ENCODE measurements around the gene ZNF830.
A peak's percentile ranks its signal among the peaks of the same experiment; 100 is the strongest.
"Not testable (repeated sequence)": the region's sequence is repeated elsewhere in the genome, so short reads cannot be mapped to it uniquely, and the experiment has no call there.

The ZNF830 gene

DNA sequence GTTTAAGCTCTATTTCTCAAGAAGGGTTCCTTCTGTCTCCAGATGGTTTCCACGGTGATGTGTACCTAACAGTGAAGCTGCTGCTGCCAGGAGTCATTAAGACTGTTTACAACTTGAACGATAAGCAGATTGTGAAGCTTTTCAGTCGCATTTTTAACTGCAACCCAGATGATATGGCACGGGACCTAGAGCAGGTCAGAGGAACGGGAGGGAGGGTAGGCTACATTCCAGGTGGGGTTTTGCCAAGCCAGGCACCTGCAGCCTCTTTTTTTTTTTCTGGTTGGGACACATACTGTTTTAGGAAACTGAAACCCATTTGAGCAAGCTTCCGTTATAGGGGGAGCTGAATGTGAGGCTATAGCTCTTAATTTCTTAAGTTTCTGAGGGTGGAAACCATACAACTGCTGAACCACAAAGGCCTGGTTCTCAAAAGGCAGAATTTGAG, 29.6 kb downstream of the ZNF830 start:
- no peak for DNase-seq (ENCODE audit: low read depth in 2 of 2)

DNA sequence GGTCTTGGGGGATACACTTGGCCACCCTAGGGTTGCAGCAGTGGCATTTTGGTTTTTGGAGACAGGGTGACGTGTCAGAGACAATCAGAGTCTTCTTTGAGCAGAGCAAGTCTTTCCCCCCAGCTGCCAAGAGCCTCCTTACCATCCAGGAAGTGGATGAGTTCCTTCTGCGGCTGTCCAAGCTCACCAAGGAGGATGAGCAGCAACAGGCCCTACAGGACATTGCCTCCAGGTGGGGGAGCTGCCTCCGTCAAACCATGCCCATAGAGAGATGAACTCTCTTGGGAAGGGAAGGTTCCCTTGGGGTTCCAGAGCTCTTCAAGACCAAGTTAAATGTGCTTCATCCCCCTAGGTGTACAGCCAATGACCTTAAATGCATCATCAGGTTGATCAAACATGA, 30.3 kb downstream of the ZNF830 start:
- DNase-seq (ENCODE audit: low read depth in 2 of 2): no peak

DNA sequence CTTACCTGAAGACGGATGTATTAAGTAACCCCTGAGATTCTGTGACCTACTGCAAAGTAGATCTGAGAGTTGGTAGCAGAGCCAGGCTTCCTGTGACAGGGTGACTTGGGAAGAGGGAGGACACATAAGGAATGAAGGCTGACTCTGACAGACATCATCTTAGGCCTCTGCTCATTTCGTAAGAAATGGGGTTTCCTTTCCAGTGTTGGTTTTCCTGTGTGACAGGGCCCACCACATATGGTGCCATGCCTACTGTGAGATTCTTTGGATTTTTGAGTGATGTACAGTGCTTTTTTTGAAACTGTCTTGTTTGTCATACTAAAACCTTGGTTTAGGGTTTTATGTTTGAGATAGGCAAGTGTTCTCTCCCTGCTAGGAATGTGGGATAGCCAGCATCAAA, 31.7 kb downstream of the ZNF830 start:
- no peak for DNase-seq (ENCODE audit: low read depth in 2 of 2)

DNA sequence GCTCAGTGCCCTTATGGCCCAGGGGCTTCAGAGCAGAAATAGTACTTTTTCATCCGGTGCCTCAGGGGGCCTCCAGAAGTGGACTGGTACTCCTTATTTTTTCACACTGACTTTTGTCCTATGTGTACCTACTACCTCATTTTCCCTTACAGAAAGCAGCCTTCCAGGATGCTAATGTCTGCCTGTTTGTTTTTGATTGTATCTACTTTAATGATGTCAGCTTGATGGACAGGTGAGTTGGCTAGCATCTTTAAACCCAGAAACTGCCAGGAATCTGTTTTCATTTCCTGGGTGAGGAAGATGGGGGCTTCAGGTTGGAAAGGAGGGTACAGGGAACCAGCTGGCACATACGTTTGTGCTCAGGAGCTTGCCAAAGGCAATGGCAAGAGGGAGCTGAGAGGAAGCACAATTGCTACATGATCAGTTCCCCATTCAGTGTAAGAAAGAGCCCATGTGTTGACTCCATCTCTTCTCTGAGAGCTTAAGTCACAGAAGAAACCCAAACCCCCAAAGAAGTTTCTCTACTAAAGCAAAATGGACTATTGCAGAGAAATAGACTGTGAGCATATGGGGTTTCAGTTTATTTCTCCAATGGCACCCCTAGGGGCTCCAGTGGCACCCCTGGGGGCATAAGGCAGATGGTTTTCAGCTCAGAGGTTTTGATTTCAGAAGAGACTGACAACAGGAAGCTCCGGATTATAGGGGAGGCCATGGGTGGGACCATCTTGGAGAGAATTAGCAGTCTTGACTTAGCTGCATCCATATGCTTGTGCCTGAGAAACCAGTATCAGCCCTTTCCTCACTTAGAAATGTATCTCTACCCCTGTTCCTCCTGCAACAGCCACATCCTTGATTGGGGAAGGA, 35.3 kb downstream of the ZNF830 start:
- DNase-seq (ENCODE audit: low read depth in 2 of 2): no peak

DNA sequence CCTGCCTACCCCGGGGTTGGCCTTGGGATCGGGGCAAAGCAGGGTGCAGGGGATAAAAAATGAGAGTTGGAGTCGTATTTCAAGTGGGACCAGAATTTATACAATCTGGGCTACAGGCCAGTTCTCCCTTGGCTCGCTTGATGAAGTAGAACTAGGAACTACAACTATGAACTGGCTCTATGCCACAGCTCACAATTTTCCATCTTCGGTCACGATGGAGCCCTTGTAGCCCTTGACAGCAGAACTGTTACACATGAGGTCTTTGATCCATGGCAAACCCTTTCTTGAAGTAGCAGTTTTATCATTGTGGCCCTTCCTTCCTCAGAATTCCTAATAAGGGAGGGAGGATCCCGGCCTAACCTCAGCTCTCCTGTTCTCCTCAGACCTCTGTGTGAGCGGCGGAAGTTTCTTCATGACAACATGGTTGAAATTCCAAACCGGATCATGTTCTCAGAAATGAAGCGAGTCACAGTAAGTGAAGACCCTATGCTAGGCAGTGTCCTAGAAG, 36.1 kb downstream of the ZNF830 start:
- no peak for DNase-seq (ENCODE audit: low read depth in 2 of 2)

DNA sequence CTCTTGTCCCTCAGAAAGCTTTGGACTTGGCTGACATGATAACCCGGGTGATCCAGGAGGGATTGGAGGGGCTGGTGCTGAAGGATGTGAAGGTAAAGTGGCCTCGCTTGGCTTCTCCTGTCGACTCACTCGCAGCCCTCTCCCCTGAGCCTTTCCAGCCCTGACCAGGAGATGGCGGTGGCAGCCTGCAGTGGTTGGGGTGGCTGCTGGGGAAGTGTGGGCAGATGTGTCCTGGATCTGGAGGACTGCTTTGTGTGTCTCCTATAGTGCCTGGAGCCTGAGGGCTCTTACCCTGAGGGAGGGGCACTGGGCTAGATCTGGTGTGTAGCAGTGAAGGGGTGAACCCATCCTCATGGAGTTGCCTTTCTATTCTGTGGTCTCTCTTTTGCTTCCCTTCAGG, 36.9 kb downstream of the ZNF830 start:
- DNase-seq (ENCODE audit: low read depth in 2 of 2): peak; percentile 57 to 60

DNA sequence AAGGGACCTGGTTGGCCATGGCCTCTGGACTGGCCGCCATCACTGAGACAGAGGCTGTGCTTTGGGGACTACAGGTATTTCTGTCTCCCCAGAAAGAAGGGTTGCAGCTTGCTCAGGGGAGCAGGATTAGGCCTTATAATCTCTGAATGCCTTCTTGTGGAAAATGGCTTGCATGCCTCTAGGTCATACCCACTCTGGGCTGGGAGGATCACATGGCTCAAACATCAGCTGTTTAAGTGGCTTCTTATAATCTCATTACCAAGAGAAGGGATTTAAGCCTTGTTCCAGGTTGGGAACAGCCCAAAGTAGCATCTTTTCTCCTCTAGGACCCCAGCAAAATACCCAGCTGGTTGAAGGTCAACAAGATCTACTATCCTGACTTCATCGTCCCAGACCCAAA, 38.1 kb downstream of the ZNF830 start:
- DNase-seq (ENCODE audit: low read depth in 2 of 2): no peak

DNA sequence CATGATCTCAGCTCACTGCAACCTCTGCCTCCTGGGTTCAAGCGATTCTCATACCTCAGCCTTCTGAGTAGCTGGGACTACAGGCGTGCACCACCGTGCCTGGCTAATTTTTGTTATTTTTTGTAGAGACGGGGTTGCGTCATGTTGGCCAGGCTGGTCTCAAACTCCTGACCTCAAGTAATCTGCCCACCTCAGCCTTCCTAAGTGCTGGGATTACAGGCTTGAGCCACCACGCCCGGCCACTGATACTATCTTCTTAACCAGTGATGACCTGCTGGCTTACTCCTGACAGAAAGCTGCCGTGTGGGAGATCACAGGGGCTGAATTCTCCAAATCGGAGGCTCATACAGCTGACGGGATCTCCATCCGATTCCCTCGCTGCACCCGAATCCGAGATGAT, 39.6 kb downstream of the ZNF830 start:
- DNase-seq (ENCODE audit: low read depth in 2 of 2): not testable (repeated sequence)

DNA sequence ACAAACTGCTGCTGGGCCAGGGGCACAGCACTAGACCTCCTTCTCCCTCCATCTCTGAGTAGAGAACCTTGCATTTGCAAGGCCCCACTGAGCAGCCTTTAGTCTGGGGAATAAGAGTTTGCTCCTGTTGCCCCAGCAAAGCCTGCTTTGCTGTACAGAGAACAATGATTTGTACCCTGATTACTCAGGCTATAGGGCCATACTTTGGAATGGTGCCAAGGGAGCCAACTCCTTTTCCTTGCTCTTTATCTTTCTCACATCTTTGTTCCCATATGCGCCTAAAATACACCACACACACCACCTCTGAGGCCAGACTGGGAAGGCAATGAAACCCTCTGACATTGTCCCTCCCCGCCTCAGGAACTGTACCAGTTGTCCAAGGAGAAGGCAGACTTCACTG, 40.2 kb downstream of the ZNF830 start:
- DNase-seq (ENCODE audit: low read depth in 2 of 2): no peak

DNA sequence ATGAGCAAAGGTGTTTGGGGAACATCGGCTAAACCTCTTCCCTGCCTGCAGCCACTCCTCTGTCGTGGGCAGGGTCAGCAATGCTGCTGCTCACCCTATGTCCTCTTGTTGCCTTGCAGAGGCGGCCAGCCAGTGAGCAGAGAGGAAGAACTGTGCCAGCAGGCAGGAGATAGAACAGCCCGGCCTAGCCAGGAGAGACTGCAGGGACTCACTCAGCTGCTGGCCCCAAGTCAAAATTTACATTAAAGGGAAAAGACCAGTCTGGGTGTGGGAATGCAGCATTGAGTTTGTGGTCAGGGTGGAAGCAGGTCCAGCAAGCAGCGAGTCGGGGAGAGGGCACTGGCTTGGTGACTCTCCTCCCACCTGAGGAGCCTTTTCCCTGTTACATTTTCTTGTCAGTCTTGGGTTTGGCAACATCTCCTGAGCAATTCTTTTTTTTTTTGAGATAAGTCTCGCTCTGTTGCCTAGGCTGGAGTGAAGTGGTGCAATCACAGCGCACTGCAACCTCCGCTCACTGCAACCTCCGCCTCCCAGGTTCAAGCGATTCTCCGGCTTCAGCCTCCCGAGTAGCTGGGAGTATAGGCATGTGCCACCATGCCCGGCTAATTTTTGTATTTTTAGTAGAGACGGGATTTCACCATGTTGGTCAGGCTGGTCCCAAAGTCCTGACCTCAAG, 41.7 kb downstream of the ZNF830 start:
- no peak for DNase-seq (ENCODE audit: low read depth in 2 of 2)

DNA sequence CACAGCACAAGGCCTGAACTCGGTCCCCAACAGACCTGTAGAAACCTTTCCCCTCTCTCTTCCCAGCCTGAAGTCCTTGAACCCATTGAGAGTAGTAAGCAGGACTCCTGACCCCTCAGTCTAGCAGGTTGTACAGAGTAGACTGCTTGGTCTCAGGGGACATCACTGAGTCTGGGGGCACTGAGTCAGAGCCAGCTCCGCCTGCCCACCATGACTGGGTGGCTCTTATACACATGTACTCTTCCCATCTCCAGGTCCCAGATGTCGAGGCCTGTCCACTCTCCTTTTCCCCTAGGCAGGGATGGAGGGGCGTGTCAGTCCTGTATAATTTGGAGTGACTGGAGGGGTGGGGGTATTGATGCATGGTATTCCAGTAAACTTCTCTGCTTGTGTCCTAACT, 42.4 kb downstream of the ZNF830 start:
- DNase-seq (ENCODE audit: low read depth in 2 of 2): no peak

DNA sequence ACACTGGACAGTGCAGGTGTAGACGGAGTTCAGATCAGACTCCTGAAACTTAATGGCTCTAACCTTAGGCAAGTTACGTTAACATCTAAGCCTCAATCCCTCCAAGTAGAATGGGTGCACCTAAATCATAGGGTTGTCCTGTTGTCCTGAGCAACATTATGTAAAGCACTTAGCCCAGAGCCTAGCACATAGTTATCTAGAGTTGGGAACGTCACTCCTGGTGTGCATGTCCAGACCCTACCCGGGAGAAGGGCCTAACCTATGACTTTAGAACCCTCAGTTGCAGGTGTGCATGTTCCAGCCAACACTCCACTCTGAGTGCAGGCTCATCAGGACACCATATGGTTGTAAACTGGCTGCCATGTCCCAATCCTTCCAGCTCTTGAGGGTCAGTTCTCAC, 45.0 kb downstream of the ZNF830 start:
- DNase-seq (ENCODE audit: low read depth in 2 of 2): no peak

DNA sequence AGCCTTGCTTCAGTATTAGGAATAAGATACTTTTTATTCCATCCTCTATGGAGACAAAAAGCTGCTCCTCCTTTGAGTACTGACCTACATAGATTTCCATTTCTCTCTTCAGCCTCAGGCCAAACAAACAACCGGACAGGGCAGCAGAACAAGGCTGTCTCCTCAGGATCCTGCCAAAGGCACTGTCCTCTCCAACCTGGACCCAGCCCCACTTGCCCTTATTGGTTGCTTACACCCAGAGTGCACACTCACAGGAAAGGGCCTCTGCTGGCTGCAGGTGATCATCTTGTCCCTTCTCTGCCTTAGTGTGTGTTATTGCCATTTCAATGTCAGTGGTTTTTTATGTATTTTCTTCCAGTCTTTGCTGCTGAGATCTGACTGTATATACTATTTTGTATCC, 45.6 kb downstream of the ZNF830 start:
- no peak for DNase-seq (ENCODE audit: low read depth in 2 of 2)

DNA sequence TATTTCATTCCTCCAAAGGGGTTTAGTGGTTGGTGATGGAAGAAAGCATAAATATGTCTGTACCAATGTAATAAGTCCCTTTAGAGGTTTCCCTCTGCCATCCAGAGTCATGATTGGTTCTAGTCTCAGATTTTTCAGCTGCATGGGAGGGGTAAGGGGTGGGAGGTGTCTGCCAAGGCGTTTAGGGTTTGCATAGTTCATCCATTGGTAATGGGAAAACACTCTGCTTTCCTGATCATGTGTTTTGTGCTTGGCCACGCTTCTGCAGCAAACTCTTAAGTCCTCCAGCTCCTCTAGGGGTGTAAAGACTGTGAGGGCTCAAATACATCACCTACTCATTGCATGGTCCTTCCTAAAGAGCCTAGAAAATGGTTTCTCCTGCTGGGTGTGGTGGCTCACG, 48.8 kb downstream of the ZNF830 start:
- DNase-seq (ENCODE audit: low read depth in 2 of 2): no peak

DNA sequence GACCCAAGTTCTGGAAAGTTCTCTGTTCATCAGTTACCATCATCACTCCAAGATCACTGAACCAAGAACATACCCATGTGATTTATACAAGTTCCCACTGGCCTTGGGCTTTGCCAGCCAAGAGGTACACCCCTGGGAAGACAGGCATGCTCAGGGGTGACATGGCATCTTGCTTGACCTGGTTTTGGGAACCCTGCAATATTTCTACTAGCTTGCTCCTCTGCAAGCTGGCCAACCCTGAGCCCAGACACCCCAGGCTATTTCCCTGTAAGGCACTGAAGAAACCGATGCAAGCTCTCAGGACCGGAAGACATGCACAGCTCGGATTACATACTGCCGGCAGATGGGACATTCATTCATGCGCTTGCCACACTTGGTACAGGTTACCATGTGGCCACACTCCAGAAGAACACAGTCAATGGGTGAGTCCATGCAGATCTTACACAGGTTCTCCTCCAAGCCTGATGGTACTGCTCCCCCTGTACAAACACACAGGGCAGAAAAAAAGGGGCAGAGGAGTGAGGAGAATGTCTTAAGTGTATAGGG, 50.4 kb downstream of the ZNF830 start:
- no peak for DNase-seq (ENCODE audit: low read depth in 2 of 2)
